ENCODE results near the gene EPS8L2. TPM values are rescaled to one million over a fixed set of nuclear protein-coding genes. Genes with fewer than 3 reads are reported as not detected.

EPS8L2 gene
- polyA plus RNA-seq, 1 experiment = 44.4 TPM

DNA sequence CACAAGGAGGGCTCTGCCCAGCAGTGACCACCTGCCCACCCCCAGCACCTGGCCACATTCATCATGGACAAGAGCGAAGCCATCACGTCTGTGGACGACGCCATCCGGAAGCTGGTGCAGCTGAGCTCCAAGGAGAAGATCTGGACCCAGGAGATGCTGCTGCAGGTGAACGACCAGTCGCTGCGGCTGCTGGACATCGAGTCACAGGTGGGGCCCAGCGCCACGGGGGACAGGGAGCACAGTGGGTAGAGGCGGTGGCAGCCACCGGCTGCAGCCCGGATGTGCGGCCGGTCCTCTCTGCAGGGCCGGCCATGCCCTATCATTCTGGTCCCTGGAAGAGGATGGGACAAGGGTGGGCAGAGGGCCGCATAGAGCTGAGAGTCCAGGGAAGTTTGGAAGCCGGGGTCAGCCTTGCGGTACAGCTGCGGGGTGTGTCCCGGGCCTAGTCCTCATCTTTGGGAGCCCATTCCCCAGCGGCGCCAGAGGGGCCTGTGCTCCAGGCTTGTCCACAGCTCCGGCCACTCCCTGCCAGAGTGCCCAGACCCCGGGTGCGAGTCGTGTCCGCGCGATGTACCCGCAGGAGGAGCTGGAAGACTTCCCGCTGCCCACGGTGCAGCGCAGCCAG lies 14.1 kb downstream of the EPS8L2 start:
- TF ChIP-seq, protein P1, sequence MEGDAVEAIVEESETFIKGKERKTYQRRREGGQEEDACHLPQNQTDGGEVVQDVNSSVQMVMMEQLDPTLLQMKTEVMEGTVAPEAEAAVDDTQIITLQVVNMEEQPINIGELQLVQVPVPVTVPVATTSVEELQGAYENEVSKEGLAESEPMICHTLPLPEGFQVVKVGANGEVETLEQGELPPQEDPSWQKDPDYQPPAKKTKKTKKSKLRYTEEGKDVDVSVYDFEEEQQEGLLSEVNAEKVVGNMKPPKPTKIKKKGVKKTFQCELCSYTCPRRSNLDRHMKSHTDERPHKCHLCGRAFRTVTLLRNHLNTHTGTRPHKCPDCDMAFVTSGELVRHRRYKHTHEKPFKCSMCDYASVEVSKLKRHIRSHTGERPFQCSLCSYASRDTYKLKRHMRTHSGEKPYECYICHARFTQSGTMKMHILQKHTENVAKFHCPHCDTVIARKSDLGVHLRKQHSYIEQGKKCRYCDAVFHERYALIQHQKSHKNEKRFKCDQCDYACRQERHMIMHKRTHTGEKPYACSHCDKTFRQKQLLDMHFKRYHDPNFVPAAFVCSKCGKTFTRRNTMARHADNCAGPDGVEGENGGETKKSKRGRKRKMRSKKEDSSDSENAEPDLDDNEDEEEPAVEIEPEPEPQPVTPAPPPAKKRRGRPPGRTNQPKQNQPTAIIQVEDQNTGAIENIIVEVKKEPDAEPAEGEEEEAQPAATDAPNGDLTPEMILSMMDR (IDR thresholded peaks at IDR 0.05; ENCODE audit: insufficient read depth, low read depth, low read length) = no peak
- CTCF ChIA-PET = interaction anchor here (0.6 to 2.5 kb wide), 5 partner anchors 8 to 201 kb away, joined by 3 to 9 read pairs (median 3); no protein-coding TSS in a partner anchor
- H3K4me3 ChIP-seq (ENCODE audit: low read depth, low read length) = no peak overlapping the region; the same call in 1 of the 2 replicates
- H3K36me3 ChIP-seq (ENCODE audit: control insufficient read depth, insufficient read depth, low read length) = peaks cover 4% of the 10 kb centered on the region
- DNase-seq (ENCODE audit: low read depth) = no peak
- H3K27me3 ChIP-seq (ENCODE audit: control insufficient read depth, insufficient read depth, low read length) = no peaks in the 10 kb centered on the region
- POLR2A ChIA-PET = no interaction called here

DNA sequence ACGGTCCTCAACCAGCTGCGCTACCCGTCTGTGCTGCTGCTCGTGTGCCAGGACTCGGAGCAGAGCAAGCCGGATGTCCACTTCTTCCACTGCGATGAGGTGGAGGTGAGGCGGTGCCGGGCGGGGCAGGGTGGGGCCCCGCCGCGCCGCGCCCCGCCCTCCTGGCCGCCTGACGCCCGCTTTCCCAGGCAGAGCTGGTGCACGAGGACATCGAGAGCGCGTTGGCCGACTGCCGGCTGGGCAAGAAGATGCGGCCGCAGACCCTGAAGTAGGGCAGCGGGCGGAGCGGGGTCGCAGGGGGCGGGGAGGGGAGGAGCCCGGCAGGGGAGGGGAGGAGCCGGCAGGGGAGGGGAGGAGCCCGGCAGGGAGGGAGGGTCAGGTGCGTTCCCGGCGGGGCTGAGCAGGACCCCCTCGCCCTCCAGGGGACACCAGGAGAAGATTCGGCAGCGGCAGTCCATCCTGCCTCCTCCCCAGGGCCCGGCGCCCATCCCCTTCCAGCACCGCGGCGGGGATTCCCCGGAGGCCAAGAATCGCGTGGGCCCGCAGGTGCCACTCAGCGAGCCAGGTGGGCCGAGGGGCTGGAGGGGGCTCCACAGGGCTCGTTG lies 14.7 kb downstream of the EPS8L2 start:
- DNase-seq (ENCODE audit: low read depth) = no peak
- Histone ChIP-seq H3K36me3 (ENCODE audit: control insufficient read depth, insufficient read depth, low read length) (peaks cover 4% of the 10 kb centered on the region), H3K4me3 (ENCODE audit: low read depth, low read length) (no peak overlapping the region; the same call in none of the 2 replicates), H3K27me3 (ENCODE audit: control insufficient read depth, insufficient read depth, low read length) (no peaks in the 10 kb centered on the region)
- TF ChIP-seq, protein P1 (IDR thresholded peaks at IDR 0.05; ENCODE audit: insufficient read depth, low read depth, low read length) = no peak
- CTCF ChIA-PET = interaction anchor here (1.2 to 1.4 kb wide), 2 partner anchors 23 to 202 kb away, joined by 3 to 4 read pairs; no protein-coding TSS in a partner anchor
- POLR2A ChIA-PET = no interaction called here

DNA sequence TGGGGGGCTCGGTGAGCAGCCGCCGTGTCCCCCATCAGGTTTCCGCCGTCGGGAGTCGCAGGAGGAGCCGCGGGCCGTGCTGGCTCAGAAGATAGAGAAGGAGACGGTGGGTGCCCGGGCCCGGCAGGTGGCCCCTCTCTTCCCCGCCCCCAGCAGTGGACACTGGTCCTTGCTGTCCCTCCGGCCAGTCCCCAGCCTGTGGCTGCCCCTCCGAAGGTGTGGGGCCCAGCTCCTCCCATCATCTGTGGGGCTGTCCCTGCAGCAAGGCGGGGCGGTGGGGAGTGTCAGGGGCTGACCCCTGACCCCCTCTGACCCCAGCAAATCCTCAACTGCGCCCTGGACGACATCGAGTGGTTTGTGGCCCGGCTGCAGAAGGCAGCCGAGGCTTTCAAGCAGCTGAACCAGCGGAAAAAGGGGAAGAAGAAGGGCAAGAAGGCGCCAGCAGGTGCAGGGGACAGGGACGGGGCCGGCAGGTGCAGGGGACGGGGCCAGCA lies 15.3 kb downstream of the EPS8L2 start:
- Histone ChIP-seq H3K27me3 (ENCODE audit: control insufficient read depth, insufficient read depth, low read length) (no peaks in the 10 kb centered on the region), H3K4me3 (ENCODE audit: low read depth, low read length) (no peak overlapping the region)
- POLR2A ChIA-PET = no interaction called here

DNA sequence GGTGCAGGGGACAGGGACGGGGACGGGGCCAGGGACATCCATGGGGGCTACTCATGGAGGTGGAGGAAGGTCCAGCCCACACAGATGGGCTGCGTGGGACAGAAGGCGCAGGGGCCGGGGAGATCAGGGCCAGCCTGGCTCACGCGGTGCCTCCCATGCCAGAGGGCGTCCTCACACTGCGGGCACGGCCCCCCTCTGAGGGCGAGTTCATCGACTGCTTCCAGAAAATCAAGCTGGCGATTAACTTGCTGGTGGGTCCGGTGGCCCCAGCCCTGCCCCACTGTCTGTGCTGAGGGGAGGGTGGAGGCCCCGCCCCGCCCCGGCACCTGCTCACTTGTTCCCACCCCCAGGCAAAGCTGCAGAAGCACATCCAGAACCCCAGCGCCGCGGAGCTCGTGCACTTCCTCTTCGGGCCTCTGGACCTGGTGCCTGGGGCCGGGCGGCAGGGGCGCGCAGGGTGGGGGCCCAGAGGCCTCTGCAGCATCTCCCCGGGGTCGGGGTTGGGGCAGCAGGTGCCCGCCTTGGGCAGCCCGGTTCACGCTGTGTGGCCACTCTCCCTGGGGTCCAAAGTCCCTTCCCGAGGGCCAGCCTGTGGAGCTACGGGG lies 15.8 kb downstream of the EPS8L2 start:
- CTCF ChIA-PET = interaction anchor here (1.0 to 4.4 kb wide), 5 partner anchors 25 to 168 kb away, joined by 4 to 18 read pairs (median 11); partner anchors contain the start of gene TALDO1
- POLR2A ChIA-PET = no interaction called here

More for the DNA sequence above, 15.3 kb downstream of the EPS8L2 start:
- TF ChIP-seq, protein P1 (IDR thresholded peaks at IDR 0.05; ENCODE audit: insufficient read depth, low read depth, low read length) = no peak
- CTCF ChIA-PET = interaction anchor here (1.4 to 4.4 kb wide), 4 partner anchors 24 to 167 kb away, joined by 4 to 18 read pairs (median 14); partner anchors contain the start of gene TALDO1
- peaks cover 4% of the 10 kb centered on the region for H3K36me3 ChIP-seq (ENCODE audit: control insufficient read depth, insufficient read depth, low read length)
- no peak for DNase-seq (ENCODE audit: low read depth)

More for the DNA sequence above, 15.8 kb downstream of the EPS8L2 start:
- TF ChIP-seq, protein P1 (IDR thresholded peaks at IDR 0.05; ENCODE audit: insufficient read depth, low read depth, low read length) = no peak
- peaks cover 4% of the 10 kb centered on the region for H3K36me3 ChIP-seq (ENCODE audit: control insufficient read depth, insufficient read depth, low read length)
- H3K4me3 ChIP-seq (ENCODE audit: low read depth, low read length) = no peak overlapping the region
- DNase-seq (ENCODE audit: low read depth) = no peak
- H3K27me3 ChIP-seq (ENCODE audit: control insufficient read depth, insufficient read depth, low read length) = no peaks in the 10 kb centered on the region

Data from BJ (cell line).